HT1080 (cell line): ENCODE data around the gene KIF13A. TPM values are rescaled to one million over a fixed set of nuclear protein-coding genes. Genes with fewer than 3 reads are reported as not detected.
"Not testable (repeated sequence)": the region's sequence is repeated elsewhere in the genome, so short reads cannot be mapped to it uniquely, and the experiment has no call there.

Source experiments
- DNase-seq: peaks from one replicate; pipeline ENCODE4 v3.0.0-alpha.2; 2015; ENCODE audit warnings: low read depth
- total RNA-seq: library from RNA; depleted of rRNA; stranded (reverse); fragments of >200 nt; shearing (Covaris generic); gene quantifications from 2 replicates; pipeline ENCODE4 v1.2.3, GENCODE V29; 2014

The KIF13A gene
- total RNA-seq, 1 experiment from 2014 or later = 26.1 TPM

DNA sequence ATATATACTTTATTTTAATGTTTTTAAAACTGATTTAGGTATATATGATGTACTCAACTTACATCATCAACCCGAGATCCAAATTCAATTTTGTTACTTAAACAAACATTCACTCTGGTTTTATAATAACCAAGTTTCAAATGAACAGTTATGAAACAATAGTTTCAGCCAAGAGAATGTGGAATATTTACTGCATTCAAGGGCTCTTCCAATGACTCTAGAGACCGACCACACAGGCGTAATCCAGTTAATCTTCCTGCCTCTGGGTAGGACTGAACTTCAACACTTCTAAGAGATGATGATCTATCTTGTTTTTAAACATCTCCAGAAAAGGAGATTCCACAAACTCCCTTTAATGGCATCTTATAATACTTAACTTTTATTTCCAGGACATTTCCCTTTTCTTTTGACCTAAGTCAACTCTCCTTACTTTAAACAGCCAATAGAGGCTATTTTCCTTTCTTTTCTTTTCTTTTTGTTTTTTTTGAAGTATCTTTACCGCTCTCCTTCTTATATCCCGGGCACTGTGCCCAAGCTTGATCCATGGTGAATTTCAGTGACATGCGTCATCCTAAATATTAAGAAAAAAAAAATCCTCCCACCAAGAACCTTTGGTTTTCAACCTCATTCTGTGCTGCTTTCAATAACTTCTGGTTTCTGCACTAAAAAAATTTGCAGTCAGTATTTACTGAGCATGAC, 110.1 kb downstream of the KIF13A start:
- DNase-seq = peak; percentile 90

DNA sequence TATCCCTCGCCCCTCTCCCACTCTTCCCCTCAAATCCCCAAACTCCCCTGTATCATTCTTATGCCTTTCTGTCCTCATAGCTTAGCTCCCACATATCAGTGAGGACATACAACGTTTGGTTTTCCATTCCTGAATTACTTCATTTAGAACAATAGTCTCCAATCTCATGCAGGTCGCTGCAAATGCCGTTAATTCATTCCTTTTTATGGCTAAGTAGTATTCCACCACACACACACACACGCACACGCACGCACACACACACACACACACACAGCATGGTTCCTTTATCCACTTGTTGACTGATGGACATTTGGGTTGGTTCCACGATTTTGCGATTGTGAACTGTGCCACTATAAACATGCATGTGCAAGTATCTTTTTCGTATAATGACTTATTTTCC, 112.7 kb downstream of the KIF13A start:
- DNase-seq = no peak

DNA sequence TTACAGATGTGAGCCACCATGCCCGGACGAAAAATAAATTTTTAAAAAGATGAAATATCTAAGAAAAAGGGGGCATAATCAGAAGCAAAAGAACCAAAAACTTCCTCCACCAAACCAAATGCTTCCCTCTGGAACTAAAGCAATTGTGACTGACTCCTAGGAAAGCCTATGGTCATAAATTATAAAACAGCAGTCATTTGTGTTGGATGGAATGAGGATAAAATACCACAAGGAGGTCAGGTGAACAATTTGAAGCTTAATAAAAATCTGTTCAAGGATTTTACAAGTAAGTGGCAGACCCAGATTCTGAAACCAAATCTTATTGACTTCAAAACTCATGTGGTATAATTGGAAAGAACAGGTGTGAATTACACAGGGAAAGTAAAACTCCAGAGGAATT, 114.5 kb downstream of the KIF13A start:
- no peak for DNase-seq

DNA sequence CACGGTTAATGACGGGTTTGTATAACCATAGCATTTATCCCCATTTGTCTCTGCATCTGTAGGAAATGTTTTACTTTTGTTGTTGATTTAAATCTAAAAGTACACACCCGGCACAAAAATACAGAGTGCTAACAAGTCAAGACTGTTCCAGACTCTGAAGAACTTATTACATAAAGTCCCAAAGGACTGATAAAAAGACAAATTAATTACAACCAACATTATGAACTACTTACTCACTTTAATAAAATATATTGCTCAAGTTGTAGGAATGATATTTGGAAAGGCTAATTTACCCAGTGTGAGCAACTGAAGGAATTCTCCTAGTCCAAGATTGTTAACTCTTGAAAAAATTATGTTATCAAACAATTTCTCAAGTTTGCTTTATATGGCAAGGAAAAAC, 115.6 kb downstream of the KIF13A start:
- DNase-seq = no peak

DNA sequence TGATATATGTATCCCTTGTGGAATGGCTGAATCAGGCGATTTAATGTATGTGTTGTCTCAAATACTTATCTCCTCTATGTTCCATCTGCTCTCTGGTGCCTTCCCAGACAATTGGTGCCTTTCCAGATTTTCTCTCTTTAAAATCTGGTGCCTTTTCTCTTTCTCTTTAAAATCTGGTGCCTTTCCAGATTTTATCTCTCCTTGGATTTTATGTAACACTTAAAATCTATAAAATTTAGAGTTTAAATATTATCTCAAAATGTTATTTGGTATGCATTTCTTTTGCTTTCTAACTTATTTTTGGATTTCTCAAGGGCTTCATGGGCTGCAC, 116.3 kb downstream of the KIF13A start:
- DNase-seq = no peak

DNA sequence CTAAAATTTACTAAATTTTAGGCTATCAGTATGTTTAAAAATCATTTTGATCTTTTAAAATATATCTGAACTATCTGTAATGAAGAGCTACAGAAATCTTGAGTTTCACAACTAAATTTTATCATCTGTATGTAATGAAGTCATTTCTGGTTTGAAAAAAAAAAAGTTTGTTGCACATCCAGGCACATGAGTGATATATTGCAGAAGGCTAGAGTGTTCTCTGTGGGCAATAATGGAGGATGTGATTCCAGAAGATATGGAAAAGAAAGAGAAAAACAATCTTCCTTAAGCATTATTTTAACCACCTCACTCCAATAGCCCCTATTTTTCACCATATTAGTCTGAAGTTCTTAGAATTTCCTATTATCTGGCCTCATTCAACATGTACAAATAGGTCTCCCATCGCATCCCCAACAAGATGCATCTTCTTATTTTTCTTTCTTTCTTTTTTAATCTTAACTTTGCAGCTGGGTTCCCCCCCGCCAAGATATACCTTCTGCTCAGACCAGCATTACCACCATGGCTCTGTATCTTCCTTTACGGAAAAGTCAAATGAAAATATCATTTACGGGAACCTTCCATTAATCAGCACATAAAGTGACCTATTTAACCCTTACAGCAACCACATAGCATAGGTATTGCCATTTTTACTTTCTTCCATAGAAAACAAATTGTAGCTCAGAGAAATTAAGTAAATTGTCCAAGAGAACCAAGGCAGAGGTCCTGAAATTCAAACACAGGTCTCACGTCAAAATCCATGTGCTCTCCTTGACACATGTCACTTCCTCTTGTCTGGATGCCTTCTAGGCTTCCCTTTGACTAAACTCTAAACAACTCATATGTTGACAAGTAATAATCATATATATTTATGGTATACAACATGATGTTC, 116.9 kb downstream of the KIF13A start:
- no peak for DNase-seq

DNA sequence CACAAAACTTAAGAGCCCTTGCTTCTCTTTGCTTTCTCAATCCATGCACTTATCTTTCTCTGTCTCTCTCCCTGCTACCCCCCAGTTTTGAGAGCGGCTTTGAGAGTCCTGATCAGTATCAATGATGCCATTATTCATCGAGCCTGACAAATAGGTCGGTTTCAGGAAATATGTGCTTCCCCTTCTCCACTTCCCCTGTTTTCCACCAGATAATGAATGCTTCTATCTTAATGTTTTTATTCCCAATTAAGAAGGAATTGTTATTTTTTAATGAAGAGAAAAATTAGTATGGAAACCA, 117.7 kb downstream of the KIF13A start:
- no peak for DNase-seq

DNA sequence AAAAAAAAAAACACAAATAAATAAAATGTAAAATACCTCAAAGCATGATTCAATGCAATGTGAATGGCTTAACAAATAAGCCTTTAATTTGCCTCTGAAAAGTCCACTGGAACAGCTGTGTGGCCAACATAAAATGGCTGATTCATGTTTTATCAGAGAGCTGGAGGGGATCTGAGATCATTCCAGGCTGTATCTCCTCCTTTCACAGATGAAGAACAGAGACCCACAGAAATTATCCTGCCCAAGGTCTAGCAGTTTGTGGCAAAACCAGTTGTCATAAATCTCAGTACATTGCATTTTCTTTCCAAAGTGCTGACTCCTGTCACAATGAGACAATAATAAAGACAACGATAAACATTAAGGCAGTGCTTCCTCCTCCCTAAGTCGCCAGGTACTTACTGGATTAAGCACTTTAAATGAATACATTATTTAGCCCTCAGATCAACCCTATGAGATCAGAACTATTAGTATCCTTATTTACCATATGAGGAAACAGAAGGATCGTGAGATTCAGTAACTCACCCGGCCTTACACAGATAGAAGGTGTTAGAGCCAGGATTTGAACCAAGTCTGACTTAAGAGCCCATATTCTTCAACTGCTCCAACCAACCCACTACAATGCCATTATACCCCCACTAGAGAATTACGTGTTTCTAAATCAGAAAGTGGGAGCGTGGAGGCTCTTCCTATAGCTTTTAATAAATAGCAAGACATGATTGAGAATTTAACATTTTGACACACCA, 118.3 kb downstream of the KIF13A start:
- peak; percentile 32 for DNase-seq

DNA sequence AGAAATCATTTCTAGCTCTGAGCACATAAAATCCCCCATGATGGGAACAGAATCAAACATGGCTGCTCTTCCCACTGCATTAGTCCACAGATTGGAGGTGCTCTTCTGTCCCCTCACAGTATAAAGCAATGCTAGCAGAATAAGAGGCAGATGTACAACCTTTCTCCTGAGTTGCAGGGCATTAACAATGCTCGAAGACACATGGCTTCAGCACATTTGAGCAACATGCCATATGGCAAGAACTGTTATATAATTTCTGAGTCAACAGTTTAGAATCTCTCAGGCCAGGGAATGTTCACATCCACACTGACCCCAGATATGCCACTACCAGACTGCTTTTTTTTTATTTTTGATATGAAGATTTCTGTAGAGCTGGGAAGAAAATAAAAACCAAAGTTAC, 119.6 kb downstream of the KIF13A start:
- DNase-seq = peak; percentile 68

DNA sequence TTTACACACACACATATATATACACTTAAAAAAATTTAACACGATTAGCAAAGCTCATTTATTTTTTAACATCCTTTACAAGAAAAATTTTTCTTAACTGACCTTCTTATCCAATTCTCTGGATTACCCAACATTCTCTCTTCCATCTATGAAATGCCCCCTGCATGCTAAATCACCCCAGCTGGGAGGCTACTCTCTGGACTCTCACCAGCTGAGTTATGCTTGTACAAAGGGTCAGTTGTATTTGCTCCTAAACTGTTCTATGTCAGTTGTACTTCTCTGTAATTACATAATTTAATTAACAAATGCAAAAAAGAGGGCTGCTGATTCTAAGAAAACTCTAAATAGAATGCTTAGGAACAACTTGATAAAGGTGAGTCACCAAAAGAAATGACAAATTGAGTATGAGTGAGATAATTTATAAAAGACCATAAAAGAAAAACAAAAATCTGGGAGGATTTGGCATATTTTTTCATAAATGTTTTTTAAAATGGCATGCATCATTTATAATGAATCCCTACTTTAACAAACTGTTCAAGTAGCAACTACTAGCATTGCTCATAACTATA, 120.5 kb downstream of the KIF13A start:
- no peak for DNase-seq

DNA sequence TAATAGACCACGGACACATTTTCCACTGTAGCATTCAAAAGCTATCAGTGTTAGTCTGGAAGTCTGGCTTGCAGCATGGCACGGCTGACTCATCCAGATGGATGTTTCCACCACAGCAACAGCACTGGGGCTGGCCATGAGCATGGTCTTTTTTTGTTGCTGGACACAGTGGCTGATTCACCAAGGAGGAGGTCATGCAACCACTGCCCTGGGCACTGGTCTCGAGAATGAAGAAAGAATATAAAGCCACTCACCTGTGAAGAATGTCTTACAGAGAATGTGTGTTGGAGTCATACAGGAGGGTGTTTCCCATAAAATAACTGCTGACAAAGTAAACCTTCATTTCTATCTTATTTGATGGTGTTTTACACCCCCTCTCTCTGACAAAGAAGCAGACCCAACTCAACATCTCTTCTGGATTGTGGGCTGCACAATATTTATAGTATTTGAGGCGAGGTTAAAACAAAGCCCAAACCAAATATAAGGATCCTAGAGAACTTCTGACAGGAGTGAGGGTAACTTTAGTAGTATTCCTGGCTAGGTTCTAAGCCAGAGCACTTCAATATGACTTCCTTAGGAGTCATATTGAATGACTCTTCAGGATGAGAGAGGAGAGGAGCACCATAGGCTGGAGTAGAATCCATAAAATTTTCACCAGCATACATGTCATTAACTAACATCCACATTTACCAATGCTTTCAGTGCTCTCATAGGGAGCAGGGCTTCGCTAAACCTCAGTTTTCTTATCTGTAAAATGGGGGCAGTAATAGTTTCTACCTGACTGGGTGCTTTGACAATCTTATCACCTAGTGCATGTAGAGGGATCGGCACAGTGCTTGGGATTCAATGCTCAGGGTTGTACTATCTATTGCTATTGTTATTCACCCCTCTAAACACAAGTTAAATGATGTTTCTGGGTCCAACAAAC, 121.4 kb downstream of the KIF13A start:
- peak; percentile 99 for DNase-seq

DNA sequence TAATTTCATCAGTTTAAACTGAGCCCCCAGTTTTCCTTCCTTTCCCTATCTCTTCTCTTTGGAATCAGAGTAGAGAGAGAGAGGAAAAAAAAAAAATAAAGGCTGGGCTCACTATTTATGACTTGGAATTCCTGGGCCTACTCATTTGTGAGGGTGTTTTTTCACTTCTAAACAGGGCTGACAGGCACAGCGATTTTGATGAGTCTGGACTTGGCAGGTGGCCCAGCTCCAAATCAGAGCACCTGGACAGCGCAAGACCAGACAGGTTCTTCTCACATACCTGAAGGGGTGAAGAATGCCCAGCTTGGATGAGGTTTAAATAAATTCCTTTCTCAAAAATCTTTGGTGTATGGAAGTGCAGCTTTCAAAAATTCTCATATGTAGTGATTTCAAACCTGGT, 122.2 kb downstream of the KIF13A start:
- no peak for DNase-seq

DNA sequence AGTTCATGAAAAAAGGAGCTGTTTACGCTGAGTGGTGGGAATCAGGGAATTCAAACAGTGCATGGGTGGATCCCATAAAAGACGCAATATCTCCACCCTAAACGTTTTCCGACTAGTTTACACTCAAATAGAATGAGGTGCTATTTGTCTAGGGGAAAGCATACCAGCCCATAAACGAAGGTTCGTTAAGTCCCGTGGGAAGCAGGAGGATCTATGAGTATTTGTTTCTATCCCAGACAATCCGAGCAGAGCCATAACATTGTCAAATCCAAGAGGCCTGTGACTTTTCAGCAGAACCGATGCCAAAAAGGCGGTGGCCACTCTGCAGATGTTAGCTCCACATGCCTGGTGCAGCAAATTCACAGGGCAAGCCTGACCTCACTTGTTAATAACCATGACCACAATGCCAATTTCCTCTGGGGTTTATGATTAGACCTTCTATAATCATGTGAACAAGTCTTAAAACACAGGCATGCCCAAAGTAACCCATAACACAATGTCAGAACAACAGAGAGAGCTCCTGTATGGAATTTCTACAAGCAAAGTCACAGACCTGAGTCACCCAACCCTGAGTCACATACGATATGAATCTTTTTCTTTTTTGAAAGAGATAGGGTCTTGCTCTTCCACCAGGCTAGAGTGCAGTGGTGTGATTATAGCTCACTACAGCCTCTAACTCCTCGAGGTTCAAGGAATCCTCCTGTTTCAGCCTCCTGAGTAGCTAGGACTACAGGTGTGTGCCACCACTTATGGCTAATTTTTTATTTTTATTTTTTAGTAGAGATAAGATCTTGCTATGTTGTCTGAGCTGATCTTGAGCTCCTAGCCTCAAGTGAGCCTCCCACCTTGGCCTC, 123.3 kb downstream of the KIF13A start:
- peak; percentile 94 for DNase-seq

DNA sequence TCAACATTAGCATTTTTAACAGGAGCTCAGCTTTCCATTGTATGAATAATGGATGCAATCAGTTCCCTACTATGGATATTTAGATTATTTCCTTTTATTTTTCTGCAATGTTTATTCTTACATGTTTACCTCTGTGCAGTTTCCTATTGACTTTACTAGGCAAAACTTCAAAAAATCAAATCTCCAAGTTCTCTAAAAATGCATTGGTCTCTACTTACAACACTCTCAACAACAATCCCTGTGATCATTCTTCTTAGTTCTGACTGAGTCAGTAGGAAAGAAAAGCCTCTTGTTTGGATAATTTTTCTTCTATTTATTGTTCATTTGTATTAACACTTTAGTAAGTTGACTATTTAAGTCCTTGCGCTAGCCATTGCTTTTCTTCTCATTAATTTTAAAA, 126.1 kb downstream of the KIF13A start:
- no peak for DNase-seq

DNA sequence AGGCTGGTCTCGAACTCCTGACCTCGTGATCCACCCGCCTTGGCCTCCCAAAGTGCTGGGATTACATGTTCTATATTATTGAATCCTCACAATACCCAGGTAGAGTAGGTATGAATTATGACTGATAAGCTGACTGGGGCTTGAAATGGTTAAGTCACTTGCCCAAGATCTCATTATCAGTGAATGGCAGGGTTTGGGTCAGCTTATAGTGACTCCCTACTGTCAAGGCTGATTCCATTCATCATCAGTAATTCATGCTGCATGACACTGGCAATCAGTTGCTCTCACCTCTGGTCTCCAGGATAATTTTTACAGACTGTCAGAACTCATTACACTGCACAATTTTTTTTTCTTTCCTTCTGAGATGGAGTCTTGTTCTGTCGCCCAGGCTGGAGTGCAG, 127.6 kb downstream of the KIF13A start:
- no peak for DNase-seq

DNA sequence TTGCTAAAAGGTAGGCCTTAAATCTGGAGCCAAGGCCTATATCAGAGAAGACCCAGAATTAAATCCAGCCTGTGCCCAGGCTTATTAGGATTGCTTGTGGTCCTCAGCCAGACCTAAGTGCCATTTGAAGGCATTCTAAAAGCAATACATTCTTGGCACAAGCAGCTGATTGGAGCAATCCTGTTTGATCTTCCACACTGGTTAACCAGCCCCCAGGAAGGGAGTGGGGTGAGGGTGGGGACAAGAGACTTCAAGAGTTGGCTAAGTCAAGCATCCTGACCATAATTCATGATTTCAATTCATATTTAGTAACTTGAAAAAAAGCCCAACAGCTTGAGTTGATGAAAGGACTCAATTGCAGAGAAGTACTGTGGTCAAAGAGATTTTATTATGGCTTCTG, 128.9 kb downstream of the KIF13A start:
- DNase-seq = no peak

DNA sequence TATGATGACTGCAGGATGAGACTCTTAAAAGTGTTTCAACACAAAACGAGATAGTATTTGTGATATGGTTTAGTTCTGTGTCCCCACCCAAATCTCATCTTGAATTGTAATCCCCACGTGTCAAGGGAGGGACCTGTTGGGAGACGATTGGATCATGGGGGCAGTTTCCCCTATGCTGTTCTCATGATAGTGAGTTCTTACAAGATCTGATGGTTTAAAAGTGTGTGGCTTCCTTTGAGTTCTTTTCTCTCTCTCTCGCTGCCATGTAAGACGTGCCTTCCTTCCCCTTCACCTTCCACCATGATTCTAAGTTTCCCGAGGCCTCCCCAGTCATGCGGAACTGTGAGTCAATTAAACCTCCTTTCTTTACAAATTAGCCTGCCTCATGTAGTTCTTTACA, 130.2 kb downstream of the KIF13A start:
- not testable (repeated sequence) for DNase-seq

DNA sequence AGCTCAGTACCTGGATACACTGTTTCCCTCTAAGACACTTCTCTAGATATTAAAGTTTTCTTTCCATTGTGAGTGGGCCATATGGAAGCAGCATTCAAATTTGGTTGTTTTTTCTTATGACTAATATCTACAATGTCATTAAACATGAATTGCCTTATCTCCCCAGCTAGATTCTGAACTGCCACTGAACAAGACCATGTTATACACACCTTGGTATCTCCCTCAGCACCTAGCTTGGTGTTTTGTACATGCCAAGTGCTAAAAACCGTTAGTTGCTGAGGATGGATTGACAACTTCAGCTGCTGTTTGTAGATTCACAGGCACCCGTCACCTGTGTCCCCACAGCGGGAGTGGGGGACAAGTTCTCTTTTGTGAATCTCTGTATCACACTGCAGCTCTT, 131.1 kb downstream of the KIF13A start:
- no peak for DNase-seq

DNA sequence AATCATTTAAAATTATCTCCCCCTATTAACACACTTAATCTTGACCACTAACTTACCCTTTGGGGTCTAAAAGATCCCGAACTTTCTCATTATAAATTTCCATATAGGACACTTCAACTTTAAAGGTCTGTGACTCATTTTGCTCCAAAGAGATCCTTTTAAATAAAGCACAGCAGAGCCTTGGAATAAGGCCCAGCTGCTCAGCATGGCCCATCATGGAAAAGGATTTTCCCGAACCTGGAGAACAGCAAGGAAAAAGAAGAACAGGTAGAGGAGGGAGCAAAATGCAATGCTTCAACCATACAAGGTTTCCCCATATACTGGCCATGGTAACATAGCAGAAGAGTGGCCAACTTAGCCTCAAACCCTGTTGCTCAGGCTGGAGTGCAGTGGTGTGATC, 132.1 kb downstream of the KIF13A start:
- no peak for DNase-seq

DNA sequence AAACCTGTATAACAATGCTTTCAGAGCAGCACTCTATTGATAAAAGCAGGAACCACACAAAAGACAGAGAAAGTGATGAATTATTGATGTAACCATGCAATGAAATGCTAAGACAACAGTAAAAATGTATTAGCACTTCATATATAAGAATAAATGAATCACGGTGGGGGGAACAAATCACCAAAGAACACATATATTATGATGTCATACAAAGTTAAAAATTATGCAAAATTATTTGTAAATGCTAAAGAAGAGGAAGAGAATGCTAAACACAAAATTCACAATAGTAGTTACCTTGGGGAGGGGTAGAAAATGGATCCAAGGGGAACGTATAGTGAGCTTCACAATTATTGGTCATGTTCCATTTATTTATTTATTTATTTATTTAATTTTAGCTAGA, 133.9 kb downstream of the KIF13A start:
- DNase-seq = no peak
